Omental fat pad (tissue), 4 donors: ENCODE data around the gene TXNDC8. TPM values are rescaled to one million over a fixed set of nuclear protein-coding genes. Genes with fewer than 3 reads are reported as not detected.

Experiments used
- ATAC-seq: fragments of 150-250 bp; one replicate; pipeline ENCODE4 v1.9.1; 2016; ENCODE audit warnings: mild to moderate bottlenecking, moderate library complexity; ENCODE audit not compliant: low FRiP score
- DNase-seq: peaks from one replicate; pipeline ENCODE4 v3.0.0-alpha.2; 2019; ENCODE audit warnings: low spot score
- CTCF ChIP-seq, 3 donors: fragments of 450-650 bp; IDR thresholded peaks; one replicate each; pipeline ENCODE4 v1.5.1; 2016 to 2017; ENCODE audit warnings: antibody characterized with exemption in 3 of 3, mild to moderate bottlenecking in 3 of 3, moderate library complexity in 2 of 3
- total RNA-seq, 4 donors: library from RNA; depleted of rRNA; stranded (reverse); fragments of >200 nt; gene quantifications; one replicate each; pipeline ENCODE4 v1.1.0, GENCODE V29; 2016

The TXNDC8 gene
- total RNA-seq, 4 donors from 2014 or later: not detected

GRCh38 chr9:110340306-110340705 is 2.6 kb upstream of the TXNDC8 start:
- DNase-seq (no peak), ATAC-seq (no peak)
- no peak for TF ChIP-seq CTCF (IDR thresholded peaks at IDR 0.05)

GRCh38 chr9:110338143-110338542 is 480 bp upstream of the TXNDC8 start:
- no peak for ATAC-seq
- no peak for TF ChIP-seq CTCF (IDR thresholded peaks at IDR 0.05)
- no peak for DNase-seq

- DNase-seq (no peak), ATAC-seq (no peak)
- no peak for TF ChIP-seq CTCF (IDR thresholded peaks at IDR 0.05)
These were observed 1.3 kb downstream of the TXNDC8 start for GRCh38 chr9:110336363-110336762.

- TF ChIP-seq CTCF (IDR thresholded peaks at IDR 0.05): no peak
- no peak for ATAC-seq
- no peak for DNase-seq
These were observed 2.8 kb downstream of the TXNDC8 start for GRCh38 chr9:110334871-110335270.

- DNase-seq (no peak), ATAC-seq (no peak)
- TF ChIP-seq CTCF (IDR thresholded peaks at IDR 0.05): no peak
These were observed 3.5 kb downstream of the TXNDC8 start for GRCh38 chr9:110334183-110334582.

- TF ChIP-seq CTCF (IDR thresholded peaks at IDR 0.05): no peak
- ATAC-seq: no peak
- no peak for DNase-seq
These were observed 4.9 kb downstream of the TXNDC8 start for GRCh38 chr9:110332766-110333165.

GRCh38 chr9:110330484-110331105 is 7.1 kb downstream of the TXNDC8 start:
- TF ChIP-seq CTCF (IDR thresholded peaks at IDR 0.05): no peak
- DNase-seq: no peak
- ATAC-seq: no peak
